ENCODE measurements around the gene AMER2. TPM values are rescaled to one million over a fixed set of nuclear protein-coding genes. Genes with fewer than 3 reads are reported as not detected.

AMER2 gene
- total and polyA plus RNA-seq, 10 donors: not detected

DNA sequence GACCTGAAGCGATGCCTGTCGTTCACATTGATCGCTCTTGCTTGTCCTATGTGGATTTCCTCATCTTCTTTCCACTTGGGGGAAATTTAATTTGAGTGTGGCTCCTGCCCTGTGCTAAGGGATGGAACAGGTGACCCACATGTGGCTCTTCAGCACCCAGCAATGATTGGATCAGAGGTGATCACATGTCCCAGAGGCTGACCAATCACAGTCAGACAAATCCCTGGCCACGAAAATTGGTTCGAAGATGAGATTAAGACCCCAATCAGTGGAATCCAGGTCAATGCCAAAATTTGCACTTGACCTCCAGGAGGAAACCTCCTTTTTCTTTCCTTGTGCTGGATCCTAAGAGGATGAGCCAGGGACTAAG, 23.7 kb downstream of the AMER2 start:
- Histone ChIP-seq H3K4me3 (no peak overlapping the region), H3K27ac (no peak overlapping the region), H3K9me3 (peaks cover 0 to 6% (median 0%) of the 10 kb centered on the region in 8 donors), H3K4me1 (no peaks in the 10 kb centered on the region), H3K27me3 (replicated peaks in 1 of 7) (peaks cover 0 to 41% (median 0%) of the 10 kb centered on the region in 7 donors), H3K36me3 (no peaks in the 10 kb centered on the region)
- TF ChIP-seq CTCF (IDR thresholded peaks at IDR 0.05 in 8 of 11, conservative IDR thresholded peaks at IDR 0.05 in 3 of 11): no peak
- no peak for TF ChIP-seq POLR2A (IDR thresholded peaks at IDR 0.05)
- TF ChIP-seq POLR2AphosphoS5 (IDR thresholded peaks at IDR 0.05): no peak
- intact Hi-C loops (cut with DNase I; ENCODE audit: low total_unique reads): no loop called here
- DNase-seq: no peak
- WGBS, 5 donors: 80 to 91% (median 88%) methylated on average over 5 of the region's 5 CpGs

- H3K9me3 ChIP-seq: peaks cover 0 to 6% (median 0%) of the 10 kb centered on the region in 8 donors
- no peaks in the 10 kb centered on the region for H3K4me1 ChIP-seq
- 63 to 80% (median 71%) methylated on average over 4 of the region's 4 CpGs for WGBS, 5 donors
- intact Hi-C loops (cut with DNase I; ENCODE audit: low total_unique reads): no loop called here
- no peak overlapping the region for H3K27ac ChIP-seq
- H3K36me3 ChIP-seq: no peaks in the 10 kb centered on the region
- H3K4me3 ChIP-seq: no peak overlapping the region
- DNase-seq: no peak
- TF ChIP-seq POLR2AphosphoS5 (IDR thresholded peaks at IDR 0.05) (no peak), POLR2A (IDR thresholded peaks at IDR 0.05) (no peak), CTCF (IDR thresholded peaks at IDR 0.05 in 8 of 11, conservative IDR thresholded peaks at IDR 0.05 in 3 of 11) (no peak)
- peaks cover 0 to 37% (median 0%) of the 10 kb centered on the region in 7 donors for H3K27me3 ChIP-seq (replicated peaks in 1 of 7)
These were observed 24.3 kb downstream of the AMER2 start for GRCh38 chr13:25147638-25148401.

GRCh38 chr13:25143706-25144105, 28.4 kb downstream of the AMER2 start:
- Histone ChIP-seq H3K27ac (no peak overlapping the region), H3K27me3 (replicated peaks in 1 of 7) (peaks cover 0 to 42% (median 0%) of the 10 kb centered on the region in 7 donors), H3K4me1 (no peaks in the 10 kb centered on the region), H3K36me3 (no peaks in the 10 kb centered on the region), H3K4me3 (no peak overlapping the region), H3K9me3 (peaks cover 0 to 6% (median 0%) of the 10 kb centered on the region in 8 donors)
- intact Hi-C loops (cut with DNase I; ENCODE audit: low total_unique reads): no loop called here
- WGBS, 5 donors: 89 to 90% (median 89%) methylated on average over 7 of the region's 7 CpGs
- TF ChIP-seq POLR2A (IDR thresholded peaks at IDR 0.05) (no peak), POLR2AphosphoS5 (IDR thresholded peaks at IDR 0.05) (no peak), CTCF (IDR thresholded peaks at IDR 0.05 in 8 of 11, conservative IDR thresholded peaks at IDR 0.05 in 3 of 11) (no peak)
- DNase-seq: no peak

DNA sequence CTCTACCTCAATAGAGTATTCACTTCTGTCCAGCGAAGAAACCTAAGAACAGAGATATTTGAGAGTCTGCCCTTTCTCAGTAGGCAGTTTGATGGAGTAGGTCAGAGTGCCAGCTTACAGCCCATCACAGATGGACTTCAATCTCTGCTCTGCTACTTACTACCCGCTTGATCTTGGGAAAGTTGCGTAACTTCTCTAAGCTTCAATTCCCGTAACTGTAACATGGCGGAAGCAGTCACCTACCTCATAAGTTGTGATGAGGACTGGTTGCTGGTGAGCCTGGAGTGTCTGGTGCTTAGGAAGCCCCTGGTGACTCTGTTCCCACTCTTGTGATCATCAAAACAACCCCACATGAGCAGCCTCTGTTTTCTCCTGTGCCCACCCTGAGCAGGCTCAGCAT, 31.0 kb downstream of the AMER2 start:
- Histone ChIP-seq H3K27ac (no peak overlapping the region), H3K9me3 (no peaks in the 10 kb centered on the region), H3K27me3 (replicated peaks in 1 of 7) (peaks cover 0 to 63% (median 0%) of the 10 kb centered on the region in 7 donors), H3K4me3 (no peak overlapping the region), H3K4me1 (no peaks in the 10 kb centered on the region), H3K36me3 (no peaks in the 10 kb centered on the region)
- TF ChIP-seq CTCF (IDR thresholded peaks at IDR 0.05 in 8 of 11, conservative IDR thresholded peaks at IDR 0.05 in 3 of 11): no peak
- TF ChIP-seq POLR2A (IDR thresholded peaks at IDR 0.05): no peak
- TF ChIP-seq POLR2AphosphoS5 (IDR thresholded peaks at IDR 0.05): no peak
- intact Hi-C loops (cut with DNase I; ENCODE audit: low total_unique reads): no loop called here
- WGBS, 5 donors: 71 to 88% (median 75%) methylated on average over 5 of the region's 5 CpGs
- no peak for DNase-seq
